Ovary (tissue), 9 donors: ENCODE measurements around the gene SOCS7. TPM values are rescaled to one million over a fixed set of nuclear protein-coding genes. Genes with fewer than 3 reads are reported as not detected.
A peak's percentile ranks its signal among the peaks of the same experiment; 100 is the strongest.
"Not testable (repeated sequence)": the region's sequence is repeated elsewhere in the genome, so short reads cannot be mapped to it uniquely, and the experiment has no call there.

Experiments
- DNase-seq, 5 donors: peaks; one replicate each; pipeline ENCODE4 v3.0.0-alpha.2; 2019 to 2020
- H3K27ac ChIP-seq, 2 donors: fragments of 200-600 bp; one replicate each; pipeline versions ENCODE4 v1.5.1 to v1.8.0; 2019 to 2022
- H3K27me3 ChIP-seq: fragments of 200-600 bp; one replicate; pipeline ENCODE4 v1.8.0; 2022
- H3K36me3 ChIP-seq: fragments of 200-600 bp; sonication (generic); one replicate; pipeline ENCODE4 v1.5.1; 2019
- H3K4me1 ChIP-seq: one replicate; pipeline ENCODE4 v1.8.1; 2013; ENCODE audit warnings: mild to moderate bottlenecking, moderate library complexity; ENCODE audit not compliant: insufficient read depth
- H3K4me3 ChIP-seq: fragments of 200-600 bp; sonication (generic); one replicate; pipeline ENCODE4 v1.5.1; 2017
- H3K9me3 ChIP-seq, 2 donors: fragments of 200-600 bp in 1 of 2; sonication (generic) in 1 of 2; one replicate each; pipeline versions ENCODE4 v1.5.1 to v1.8.1; 2013 to 2019; ENCODE audit warnings: mild to moderate bottlenecking in 1 of 2, moderate library complexity in 1 of 2
- CTCF ChIP-seq, 3 donors: fragments of 450-650 bp in 2 of 3; fragments of 200-600 bp in 1 of 3; IDR thresholded peaks; one replicate each; pipeline versions ENCODE4 v1.5.1 to v1.8.0; 2016 to 2022; ENCODE audit warnings: antibody characterized with exemption in 3 of 3, mild to moderate bottlenecking in 1 of 3
- EP300 ChIP-seq: sonication (generic); formaldehyde crosslinking; IDR thresholded peaks from one replicate; pipeline ENCODE4 v1.6.1; 2017; ENCODE audit warnings: antibody characterized with exemption
- POLR2A ChIP-seq: fragments of 450-650 bp; IDR thresholded peaks from one replicate; pipeline ENCODE4 v1.6.1; 2017; ENCODE audit warnings: antibody characterized with exemption, mild to moderate bottlenecking, moderate library complexity
- WGBS, 3 donors: extraction: QIAGEN DNeasy Blood & Tissue Kit in 1 of 3; methylation state at CpG; one replicate each; pipeline versions ENCODE4 v1.1.5 to v1.1.7; 2013 to 2017; 5-methylcytosine and 5-hydroxymethylcytosine counted together
- intact Hi-C, 4 donors: fragments of 100-400 bp; cut with DNase I; formaldehyde crosslinking; loops; one replicate each; pipeline versions ENCODE4 v1.11.0 to v1.15.1; 2022 to 2023
- polyA plus RNA-seq, 2 donors: library from polyadenylated mRNA; stranded (reverse); fragments of 200-250 nt in 1 of 2; fragments of 350-450 nt in 1 of 2; fragmentation: Illumina TruSeq in 1 of 2; extraction: RNeasy Lipid Tissue Mini Kit (QIAGEN cat#74804) in 1 of 2; gene quantifications; one replicate each; pipeline ENCODE4 v1.2.3, GENCODE V29; 2013 to 2014
- total RNA-seq, 7 donors: library from RNA; depleted of rRNA in 2 of 7; stranded (reverse); fragments of >200 nt in 2 of 7; fragmentation: NEBNext Ultra II Directional in 3 of 7; extraction: Animal tissue kit (Norgen Biotek cat#: 25700) in 3 of 7; gene quantifications; one replicate each; pipeline versions ENCODE4 v1.1.0 to v1.2.4, GENCODE V29; 2016 to 2023
- donor health status: DM: no; HTN: no; CAD: no; lungs with moderate emphysema.
- donor health status: DM: no; HTN: no; CAD: no.
- donor health status: Bipolar disorder and iron deficiency.
- donor health status: DM: yes; HTN: yes; CAD: no.
- donor health status: DM: no; HTN: no; CAD: no.
- donor health status: DM: yes; HTN: yes; CAD: no.

SOCS7 gene
- total and polyA plus RNA-seq, 9 donors: 8.9 to 23.8 (median 19.6) TPM

GRCh38 chr17:38434178-38434665 lies 82.6 kb downstream of the SOCS7 start:
- Histone ChIP-seq H3K36me3 (no peaks in the 10 kb centered on the region), H3K27ac (peak overlapping the region; percentile 15 to 57), H3K4me1 (peaks cover 8% of the 10 kb centered on the region)

GRCh38 chr17:38435795-38436194 lies 84.2 kb downstream of the SOCS7 start:
- TF ChIP-seq CTCF (IDR thresholded peaks at IDR 0.05) (no peak), EP300 (no peak), POLR2A (no peak)
- no peak overlapping the region for H3K27ac ChIP-seq
- no peak for DNase-seq
- H3K4me1 ChIP-seq: peaks cover 8% of the 10 kb centered on the region
- H3K27me3 ChIP-seq: no peaks in the 10 kb centered on the region
- intact Hi-C loops: no loop called here
- no peaks in the 10 kb centered on the region for H3K36me3 ChIP-seq
- no peaks in the 10 kb centered on the region for H3K9me3 ChIP-seq
- 77 to 81% (median 79%) methylated on average over 9 of the region's 9 CpGs for WGBS, 3 donors
- H3K4me3 ChIP-seq: no peak overlapping the region

More at GRCh38 chr17:38434178-38434665, 82.6 kb downstream of the SOCS7 start:
- 28 to 36% (median 29%) methylated on average over 18 to 21 of the region's 21 CpGs for WGBS, 3 donors
- no peaks in the 10 kb centered on the region for H3K9me3 ChIP-seq
- DNase-seq: peak in 4 of 5 donors; percentile 47 to 71 (median 55)
- no peak for TF ChIP-seq EP300
- no peak for TF ChIP-seq CTCF (IDR thresholded peaks at IDR 0.05)
- no peak for TF ChIP-seq POLR2A
- H3K27me3 ChIP-seq: no peaks in the 10 kb centered on the region
- intact Hi-C loops: no loop called here
- H3K4me3 ChIP-seq: no peak overlapping the region

GRCh38 chr17:38436386-38436785 lies 84.7 kb downstream of the SOCS7 start:
- DNase-seq: no peak
- TF ChIP-seq POLR2A: no peak
- TF ChIP-seq CTCF (IDR thresholded peaks at IDR 0.05): no peak
- no peak for TF ChIP-seq EP300
- intact Hi-C loops: no loop called here
- no peak overlapping the region for H3K4me3 ChIP-seq
- H3K9me3 ChIP-seq: no peaks in the 10 kb centered on the region
- H3K36me3 ChIP-seq: no peaks in the 10 kb centered on the region
- H3K27me3 ChIP-seq: no peaks in the 10 kb centered on the region
- peaks cover 8% of the 10 kb centered on the region for H3K4me1 ChIP-seq
- no peak overlapping the region for H3K27ac ChIP-seq
- 64 to 73% (median 68%) methylated on average over 11 of the region's 11 CpGs for WGBS, 3 donors

- H3K36me3 ChIP-seq, H3K9me3 ChIP-seq, intact Hi-C loops, H3K4me1 ChIP-seq, H3K27me3 ChIP-seq, H3K4me3 ChIP-seq, H3K27ac ChIP-seq, DNase-seq: not testable (repeated sequence)
- WGBS, 3 donors: 90 to 100% (median 97%) methylated on average over 1 of the region's 1 CpG
These were observed 85.7 kb downstream of the SOCS7 start for GRCh38 chr17:38437313-38437712.

- H3K27me3 ChIP-seq: no peaks in the 10 kb centered on the region
- no peak overlapping the region for H3K27ac ChIP-seq
- intact Hi-C loops: no loop called here
- TF ChIP-seq EP300 (no peak), POLR2A (no peak), CTCF (IDR thresholded peaks at IDR 0.05) (no peak)
- 90 to 94% (median 93%) methylated on average over 5 of the region's 5 CpGs for WGBS, 3 donors
- H3K9me3 ChIP-seq: no peaks in the 10 kb centered on the region
- H3K36me3 ChIP-seq: no peaks in the 10 kb centered on the region
- H3K4me3 ChIP-seq: no peak overlapping the region
- H3K4me1 ChIP-seq: peaks cover 4% of the 10 kb centered on the region
- no peak for DNase-seq
These were observed 87.8 kb downstream of the SOCS7 start for GRCh38 chr17:38439436-38439835.
